ENCODE results near the gene PHOSPHO1. TPM values are rescaled to one million over a fixed set of nuclear protein-coding genes. Genes with fewer than 3 reads are reported as not detected.

PHOSPHO1 gene
- total RNA-seq, 4 donors from 2014 or later: 0.34 to 0.36 TPM; not detected in 2

DNA sequence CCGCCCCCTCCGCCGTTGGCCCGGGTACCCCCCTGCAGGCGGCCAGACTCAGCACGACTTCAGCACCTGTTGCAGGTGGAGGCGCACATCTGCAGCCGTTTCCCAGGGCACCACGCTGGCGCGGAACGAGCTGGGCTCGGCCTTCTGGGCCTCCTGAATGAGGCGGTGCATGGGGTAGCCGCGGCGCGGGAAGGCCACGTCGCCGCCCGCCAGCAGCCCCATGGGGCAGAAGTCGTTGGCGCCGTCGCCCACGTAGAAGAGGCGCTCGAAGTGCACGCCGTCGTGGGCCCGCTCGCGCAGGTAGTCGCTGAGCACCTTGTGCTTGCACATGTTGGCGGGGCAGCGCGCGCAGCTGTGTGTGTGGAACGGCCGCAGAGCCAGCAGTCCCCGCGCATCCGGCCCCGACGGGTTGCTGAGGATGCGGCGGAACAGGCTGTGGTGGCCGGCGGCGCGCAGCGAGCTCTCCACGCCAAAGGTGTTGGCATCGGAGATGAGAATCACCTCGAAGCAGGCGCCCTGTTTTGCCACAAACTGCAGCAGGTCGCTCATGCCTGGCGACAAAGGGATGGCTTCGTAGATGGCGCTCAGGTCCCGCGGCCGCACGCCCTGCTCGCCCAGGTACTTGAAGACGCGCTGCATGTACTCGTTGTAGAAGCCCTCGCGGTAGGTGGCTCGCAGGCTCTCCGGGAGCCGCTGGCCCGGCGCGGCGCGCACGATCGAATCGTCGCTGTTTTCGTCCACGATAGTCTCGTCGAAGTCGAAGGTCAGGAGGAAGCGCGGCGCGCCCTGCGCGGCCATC is 6.2 kb downstream of the PHOSPHO1 start:
- DNase-seq (ENCODE audit: low spot score in 2 of 2): peak in 1 of 2 donors; percentile 88
- no peak overlapping the region for H3K4me3 ChIP-seq (ENCODE audit: low read depth, poor library complexity, severe bottlenecking)
- intact Hi-C loops (cut with DNase I; ENCODE audit: low total_unique reads): no loop called here
- TF ChIP-seq, protein P1, sequence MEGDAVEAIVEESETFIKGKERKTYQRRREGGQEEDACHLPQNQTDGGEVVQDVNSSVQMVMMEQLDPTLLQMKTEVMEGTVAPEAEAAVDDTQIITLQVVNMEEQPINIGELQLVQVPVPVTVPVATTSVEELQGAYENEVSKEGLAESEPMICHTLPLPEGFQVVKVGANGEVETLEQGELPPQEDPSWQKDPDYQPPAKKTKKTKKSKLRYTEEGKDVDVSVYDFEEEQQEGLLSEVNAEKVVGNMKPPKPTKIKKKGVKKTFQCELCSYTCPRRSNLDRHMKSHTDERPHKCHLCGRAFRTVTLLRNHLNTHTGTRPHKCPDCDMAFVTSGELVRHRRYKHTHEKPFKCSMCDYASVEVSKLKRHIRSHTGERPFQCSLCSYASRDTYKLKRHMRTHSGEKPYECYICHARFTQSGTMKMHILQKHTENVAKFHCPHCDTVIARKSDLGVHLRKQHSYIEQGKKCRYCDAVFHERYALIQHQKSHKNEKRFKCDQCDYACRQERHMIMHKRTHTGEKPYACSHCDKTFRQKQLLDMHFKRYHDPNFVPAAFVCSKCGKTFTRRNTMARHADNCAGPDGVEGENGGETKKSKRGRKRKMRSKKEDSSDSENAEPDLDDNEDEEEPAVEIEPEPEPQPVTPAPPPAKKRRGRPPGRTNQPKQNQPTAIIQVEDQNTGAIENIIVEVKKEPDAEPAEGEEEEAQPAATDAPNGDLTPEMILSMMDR (IDR thresholded peaks at IDR 0.05): no peak
- TF ChIP-seq POLR2A (IDR thresholded peaks at IDR 0.05): no peak
- 8 to 15% methylated on average over 46 to 84 of the region's 95 CpGs for WGBS, 2 donors

DNA sequence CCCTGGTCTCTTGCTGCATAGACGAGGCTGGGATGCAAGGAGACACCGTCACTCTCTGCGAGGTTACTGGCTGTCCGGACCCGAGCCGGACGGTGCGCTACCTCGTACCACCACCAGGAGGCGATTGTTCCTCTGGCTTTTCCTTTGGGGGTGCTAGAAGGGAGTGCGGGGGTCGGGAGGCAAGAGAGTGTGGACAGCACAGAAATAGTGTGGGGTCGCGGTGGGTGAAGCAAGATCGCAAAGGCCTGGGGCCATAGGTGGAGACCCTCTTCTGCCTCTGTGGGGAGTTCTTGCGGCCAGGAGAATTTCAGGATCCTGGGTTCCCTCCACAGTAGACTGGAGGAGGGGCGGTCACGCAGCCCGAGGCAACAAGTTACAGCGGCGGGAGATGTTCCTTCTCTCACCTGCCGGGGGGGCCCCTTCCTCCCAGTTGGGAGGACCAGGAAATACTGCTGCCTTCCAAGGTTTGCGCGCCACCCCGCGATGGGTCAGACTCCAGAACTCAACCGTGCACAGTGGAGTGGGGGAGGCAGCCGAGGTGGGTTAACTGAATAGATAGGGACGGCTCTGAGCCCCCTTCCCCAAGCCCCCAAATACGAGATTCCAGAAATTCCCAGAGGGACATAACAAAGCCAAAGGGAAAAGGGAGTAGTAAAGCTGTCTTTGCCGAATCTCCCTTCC is 6.9 kb downstream of the PHOSPHO1 start:
- TF ChIP-seq, protein P1 (IDR thresholded peaks at IDR 0.05): peak in 1 of 3 donors; percentile 58
- TF ChIP-seq POLR2A (IDR thresholded peaks at IDR 0.05): no peak
- no peak overlapping the region for H3K4me3 ChIP-seq (ENCODE audit: low read depth, poor library complexity, severe bottlenecking)
- peak; percentile 32 to 91 for DNase-seq (ENCODE audit: low spot score in 2 of 2)
- WGBS, 2 donors: 4 to 11% methylated on average over 29 to 31 of the region's 31 CpGs
- intact Hi-C loops (cut with DNase I; ENCODE audit: low total_unique reads): no loop called here

DNA sequence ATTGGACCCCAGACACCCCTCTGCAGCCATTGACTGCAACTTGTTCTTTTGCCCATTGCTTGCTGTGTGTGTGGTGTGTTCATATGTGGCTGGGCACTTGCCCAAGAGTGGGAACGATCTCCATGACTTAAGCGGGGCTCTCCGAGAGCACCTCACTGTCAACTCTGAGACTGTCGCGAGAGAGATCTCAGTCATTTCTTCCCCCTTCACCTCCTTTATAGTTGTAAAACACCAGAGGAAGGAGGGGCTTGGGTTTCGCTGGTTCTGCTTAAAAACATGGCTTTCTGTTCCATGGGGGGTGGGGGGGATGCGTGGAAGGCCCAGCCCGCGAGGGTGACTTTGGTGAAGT is 7.4 kb downstream of the PHOSPHO1 start:
- no peak overlapping the region for H3K4me3 ChIP-seq (ENCODE audit: low read depth, poor library complexity, severe bottlenecking)
- WGBS, 2 donors: 22 to 25% methylated on average over 8 to 9 of the region's 9 CpGs
- TF ChIP-seq, protein P1 (IDR thresholded peaks at IDR 0.05): no peak
- no peak for TF ChIP-seq POLR2A (IDR thresholded peaks at IDR 0.05)
- no peak for DNase-seq (ENCODE audit: low spot score in 2 of 2)
- intact Hi-C loops (cut with DNase I; ENCODE audit: low total_unique reads): no loop called here

DNA sequence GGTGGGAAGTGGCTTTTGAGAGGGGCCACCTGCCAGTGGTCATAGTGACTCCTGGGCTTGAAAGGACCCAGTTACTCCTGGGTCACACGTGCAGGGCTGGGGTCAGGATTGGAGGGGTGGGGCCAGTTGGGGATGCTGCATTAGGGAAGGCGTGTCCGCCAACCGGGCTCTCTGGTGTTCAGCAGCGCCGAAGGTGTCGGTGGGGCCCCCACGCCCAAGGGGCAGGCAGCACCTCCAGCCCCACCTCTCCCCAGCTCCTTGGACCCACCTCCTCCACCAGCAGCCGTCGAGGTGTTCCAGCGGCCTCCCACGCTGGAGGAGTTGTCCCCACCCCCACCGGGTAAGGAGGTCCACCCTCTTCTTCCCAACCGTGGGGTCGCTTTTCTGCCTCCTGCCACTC is 10.6 kb downstream of the PHOSPHO1 start:
- intact Hi-C loops (cut with DNase I; ENCODE audit: low total_unique reads): no loop called here
- TF ChIP-seq, protein P1 (IDR thresholded peaks at IDR 0.05): no peak
- TF ChIP-seq POLR2A (IDR thresholded peaks at IDR 0.05): no peak
- WGBS, 2 donors: 65 to 67% methylated on average over 8 to 15 of the region's 15 CpGs
- no peak overlapping the region for H3K4me3 ChIP-seq (ENCODE audit: low read depth, poor library complexity, severe bottlenecking)
- DNase-seq (ENCODE audit: low spot score in 2 of 2): no peak

DNA sequence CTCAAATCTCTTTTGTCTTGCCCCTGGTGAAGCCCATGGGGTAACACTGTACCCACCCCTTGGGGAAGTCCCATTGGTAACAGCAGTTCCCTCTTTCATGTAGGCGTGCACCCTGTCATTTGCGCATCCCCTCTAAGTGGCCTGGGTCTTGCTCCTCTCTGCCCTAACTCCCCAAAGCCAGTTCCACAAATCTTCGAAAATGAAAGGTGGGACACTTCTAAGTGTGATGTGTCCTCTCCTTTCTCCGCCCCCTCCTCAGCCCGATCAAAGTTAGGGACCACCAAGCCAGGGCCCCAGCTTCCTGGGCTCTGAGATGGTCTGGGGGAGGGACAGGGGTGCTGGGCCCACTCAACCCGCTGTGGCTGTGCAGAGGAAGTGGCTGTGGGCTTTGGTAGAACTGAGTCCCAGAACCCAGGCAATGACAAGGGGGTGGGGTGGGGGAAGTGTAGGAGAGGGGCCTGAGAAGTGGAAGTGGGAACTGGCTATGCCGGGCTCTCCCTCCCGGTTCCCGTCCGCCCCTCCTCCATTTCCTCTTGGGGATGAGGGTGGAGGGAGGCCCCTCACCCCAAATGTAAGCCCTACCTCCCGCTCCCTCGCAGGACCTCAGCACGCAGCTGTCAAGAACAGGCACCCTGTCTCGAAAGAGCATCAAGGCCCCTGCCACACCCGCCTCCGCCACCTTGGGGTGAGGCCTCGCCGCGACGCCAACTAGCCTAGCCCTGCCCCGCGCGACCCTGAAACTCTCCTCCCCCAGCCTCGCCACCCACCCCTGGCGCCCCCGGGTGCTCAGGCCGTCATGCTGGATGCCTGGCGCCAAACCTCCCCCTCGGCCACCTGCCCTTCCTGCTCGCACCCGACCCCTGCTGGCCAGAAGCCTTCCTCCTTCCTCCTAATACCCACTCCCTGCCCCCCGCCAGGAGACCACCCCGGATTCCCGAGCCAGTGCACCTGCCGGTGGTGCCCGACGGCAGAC is 11.4 kb downstream of the PHOSPHO1 start:
- intact Hi-C loops (cut with DNase I; ENCODE audit: low total_unique reads): no loop called here
- no peak overlapping the region for H3K4me3 ChIP-seq (ENCODE audit: low read depth, poor library complexity, severe bottlenecking)
- WGBS, 2 donors: 47 to 52% methylated on average over 33 to 35 of the region's 37 CpGs

More for the DNA sequence above, 11.4 kb downstream of the PHOSPHO1 start:
- TF ChIP-seq, protein P1 (IDR thresholded peaks at IDR 0.05): no peak
- no peak for TF ChIP-seq POLR2A (IDR thresholded peaks at IDR 0.05)
- DNase-seq (ENCODE audit: low spot score in 2 of 2): no peak

Measured in lower leg skin (tissue), 4 donors.